ENCODE measurements around the gene SLC4A8. TPM values are rescaled to one million over a fixed set of nuclear protein-coding genes. Genes with fewer than 3 reads are reported as not detected.

Gene SLC4A8
- total and polyA plus RNA-seq, 5 donors from 2014 or later, result 0.16 to 3.5 (median 0.98) TPM; not detected in 1

DNA sequence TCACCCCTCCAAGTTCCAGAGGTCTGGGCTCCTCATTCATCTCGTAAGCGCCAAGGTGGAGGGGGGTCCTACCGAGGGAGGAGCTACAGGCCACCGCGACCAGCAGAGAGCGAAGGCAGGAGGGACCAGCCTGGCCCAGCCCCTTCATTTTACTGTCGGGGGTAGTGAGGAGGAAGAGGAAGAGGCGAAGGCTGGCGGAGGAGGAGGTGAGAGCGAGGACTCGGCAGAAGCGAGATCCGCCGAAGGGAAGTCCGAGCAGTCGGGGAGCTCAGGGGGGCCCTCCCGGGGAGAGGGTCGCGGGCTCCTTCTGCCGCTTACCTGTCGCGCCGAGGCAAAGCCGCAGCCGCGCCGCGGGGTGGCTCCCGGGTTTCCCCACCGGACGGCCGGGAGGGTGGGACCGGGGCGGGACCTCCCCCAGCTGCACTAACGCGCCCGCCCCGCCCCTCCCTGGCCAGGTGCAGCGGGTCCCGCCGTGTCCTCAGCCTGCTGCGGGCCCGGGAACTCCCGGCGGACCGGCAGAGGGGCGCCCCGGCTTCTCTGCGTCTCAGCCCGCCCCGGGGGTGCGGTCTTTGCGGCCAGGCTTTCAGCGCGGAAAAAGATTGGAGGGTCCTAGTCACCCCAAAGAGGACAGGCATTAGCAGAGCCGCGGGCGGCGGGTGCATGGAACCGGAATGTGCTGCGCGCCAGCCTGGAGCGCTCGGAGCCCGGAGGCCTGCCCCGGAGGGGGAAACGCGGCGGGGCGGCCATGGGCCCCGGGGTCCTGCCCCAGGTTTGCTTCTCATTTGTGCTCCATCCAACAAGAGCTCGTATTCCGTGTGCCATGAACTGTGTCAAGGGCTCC, 33.1 kb upstream of the SLC4A8 start, which contains the start of gene GALNT6:
TSS of gene GALNT6 (minus strand) at position 124 of the 841 bp plus-strand sequence. CDS start 11,625 bp downstream, outside the sequence.
- H3K4me3 Mint-ChIP-seq, result peak within 1 kb of the TSS; percentile 91 to 96 (median 94)
- no peaks in the 10 kb centered on the region for H3K9me3 ChIP-seq (ENCODE audit: control insufficient read depth in 2 of 2, low read length in 2 of 2)
- H3K27me3 Mint-ChIP-seq, result no peaks in the 10 kb centered on the region
- ATAC-seq (ENCODE audit: low read depth in 2 of 2) (peak; percentile 44 to 55), DNase-seq (peak; percentile 56 to 75 (median 65))
- H3K36me3 Mint-ChIP-seq, result no peaks in the 10 kb centered on the region
- H3K9me3 Mint-ChIP-seq, result no peaks in the 10 kb centered on the region
- no peaks in the 10 kb centered on the region for H3K27me3 ChIP-seq (ENCODE audit: control insufficient read depth, insufficient read depth, low read length)
- H3K27ac Mint-ChIP-seq, result peak within 1 kb of the TSS; percentile 87 to 92 (median 91)
- peak within 1 kb of the TSS; percentile 73 for H3K4me3 ChIP-seq (ENCODE audit: low read depth, low read length)
- H3K36me3 ChIP-seq (ENCODE audit: control insufficient read depth, insufficient read depth, low read length), result no peaks in the 10 kb centered on the region
- H3K4me1 ChIP-seq (ENCODE audit: control insufficient read depth, insufficient read depth, low read length, poor library complexity, severe bottlenecking), result peaks cover 57% of the 10 kb centered on the region
- peaks cover 21 to 81% (median 64%) of the 10 kb centered on the region in 4 donors for H3K4me1 Mint-ChIP-seq
- peak within 1 kb of the TSS; percentile 74 for H3K27ac ChIP-seq (ENCODE audit: insufficient read depth, low read length, poor library complexity, severe bottlenecking)

DNA sequence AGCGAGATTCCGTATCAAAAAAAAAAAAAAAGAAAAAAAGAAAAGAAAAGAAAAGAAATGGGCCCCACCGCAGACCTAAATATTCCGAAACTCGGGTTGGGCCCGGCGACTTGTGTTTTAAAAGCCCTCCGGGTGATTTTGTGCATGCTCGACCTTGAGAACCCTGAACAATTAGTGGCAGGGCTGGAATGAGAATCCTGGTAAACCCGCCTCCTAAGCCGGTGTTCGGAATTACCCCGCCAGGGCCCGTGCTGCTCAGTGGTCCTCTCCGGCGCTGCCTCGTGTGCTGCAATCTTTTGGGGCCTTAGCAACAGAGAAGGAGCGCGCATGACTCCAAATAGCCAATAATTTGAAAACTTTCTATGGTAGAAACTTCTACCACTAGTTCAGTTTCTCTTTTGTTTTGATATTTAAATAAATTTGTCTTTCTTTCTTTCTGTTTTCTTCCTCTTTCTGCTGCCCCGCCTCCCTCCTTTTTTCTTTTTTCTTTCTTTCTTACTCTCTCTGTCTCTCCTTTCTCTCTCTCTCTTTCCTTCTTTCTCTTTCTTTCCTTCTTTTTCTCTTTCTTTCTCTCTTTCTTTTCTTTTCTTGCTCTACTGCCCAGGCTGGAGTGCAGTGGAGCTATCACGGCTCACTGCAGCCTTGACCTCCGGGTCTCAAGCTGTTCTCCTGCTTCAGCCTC, 31.9 kb upstream of the SLC4A8 start:
- Histone ChIP-seq H3K36me3 (ENCODE audit: control insufficient read depth, insufficient read depth, low read length) (no peaks in the 10 kb centered on the region), H3K27ac (ENCODE audit: insufficient read depth, low read length, poor library complexity, severe bottlenecking) (peak overlapping the region; percentile 74), H3K4me3 (ENCODE audit: low read depth, low read length) (peak overlapping the region; percentile 13), H3K9me3 (ENCODE audit: control insufficient read depth in 2 of 2, low read length in 2 of 2) (no peaks in the 10 kb centered on the region), H3K4me1 (ENCODE audit: control insufficient read depth, insufficient read depth, low read length, poor library complexity, severe bottlenecking) (peaks cover 57% of the 10 kb centered on the region), H3K27me3 (ENCODE audit: control insufficient read depth, insufficient read depth, low read length) (no peaks in the 10 kb centered on the region)
- Mint-ChIP-seq H3K27me3 (peaks cover 5% of the 10 kb centered on the region), H3K4me1 (peaks cover 21 to 73% (median 63%) of the 10 kb centered on the region in 4 donors), H3K27ac (peak overlapping the region; percentile 76 to 92 (median 86)), H3K9me3 (no peaks in the 10 kb centered on the region), H3K36me3 (no peaks in the 10 kb centered on the region), H3K4me3 (peak overlapping the region; percentile 87 to 96 (median 91))
- ATAC-seq (ENCODE audit: low read depth in 2 of 2), result no peak
- DNase-seq, result peak in 2 of 3 donors; percentile 28 to 41

DNA sequence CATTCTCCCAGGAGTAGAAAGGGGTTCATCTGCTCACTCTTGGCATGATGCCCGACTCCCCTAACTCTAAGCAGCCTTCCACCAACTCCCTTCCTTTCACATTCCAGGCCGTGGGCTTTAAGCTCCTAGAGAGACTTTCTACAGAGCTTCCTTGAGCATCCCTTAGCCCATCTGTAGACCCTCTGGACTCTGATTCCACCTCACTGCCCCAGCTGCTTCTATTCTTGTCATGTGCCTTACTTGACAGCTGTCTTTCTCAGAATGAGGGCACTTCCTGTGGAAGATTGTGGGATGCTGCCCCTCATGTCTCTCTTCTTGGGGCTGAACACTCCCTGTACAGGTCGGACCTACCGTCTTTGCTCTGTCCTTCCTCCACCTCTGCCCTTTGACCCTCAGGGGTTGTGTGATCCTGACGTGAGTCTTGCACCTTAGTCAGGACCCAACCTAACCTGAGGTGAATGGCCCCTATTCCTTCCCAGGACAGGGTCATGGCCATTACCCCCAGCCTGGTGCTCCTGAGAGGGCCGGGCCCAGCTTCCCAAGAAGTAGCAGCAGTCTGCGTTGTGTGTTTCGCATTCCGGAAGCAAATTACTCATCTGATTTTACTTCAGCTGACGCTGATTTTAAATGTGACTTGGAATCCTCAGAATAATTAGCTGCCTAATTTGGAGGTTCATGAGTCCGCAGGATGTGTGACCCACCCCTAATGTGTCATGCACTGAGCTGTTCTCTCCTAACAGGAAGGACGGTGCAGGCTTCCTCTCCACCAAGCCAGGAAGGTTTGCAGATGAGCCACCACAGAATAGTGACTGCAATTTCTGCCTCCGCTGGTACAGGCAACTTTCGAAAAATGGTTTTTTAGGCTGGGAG, 30.7 kb upstream of the SLC4A8 start:
- Histone ChIP-seq H3K4me3 (ENCODE audit: low read depth, low read length) (peak overlapping the region; percentile 55), H3K36me3 (ENCODE audit: control insufficient read depth, insufficient read depth, low read length) (no peaks in the 10 kb centered on the region)
- peak; percentile 69 to 74 for ATAC-seq (ENCODE audit: low read depth in 2 of 2)

DNA sequence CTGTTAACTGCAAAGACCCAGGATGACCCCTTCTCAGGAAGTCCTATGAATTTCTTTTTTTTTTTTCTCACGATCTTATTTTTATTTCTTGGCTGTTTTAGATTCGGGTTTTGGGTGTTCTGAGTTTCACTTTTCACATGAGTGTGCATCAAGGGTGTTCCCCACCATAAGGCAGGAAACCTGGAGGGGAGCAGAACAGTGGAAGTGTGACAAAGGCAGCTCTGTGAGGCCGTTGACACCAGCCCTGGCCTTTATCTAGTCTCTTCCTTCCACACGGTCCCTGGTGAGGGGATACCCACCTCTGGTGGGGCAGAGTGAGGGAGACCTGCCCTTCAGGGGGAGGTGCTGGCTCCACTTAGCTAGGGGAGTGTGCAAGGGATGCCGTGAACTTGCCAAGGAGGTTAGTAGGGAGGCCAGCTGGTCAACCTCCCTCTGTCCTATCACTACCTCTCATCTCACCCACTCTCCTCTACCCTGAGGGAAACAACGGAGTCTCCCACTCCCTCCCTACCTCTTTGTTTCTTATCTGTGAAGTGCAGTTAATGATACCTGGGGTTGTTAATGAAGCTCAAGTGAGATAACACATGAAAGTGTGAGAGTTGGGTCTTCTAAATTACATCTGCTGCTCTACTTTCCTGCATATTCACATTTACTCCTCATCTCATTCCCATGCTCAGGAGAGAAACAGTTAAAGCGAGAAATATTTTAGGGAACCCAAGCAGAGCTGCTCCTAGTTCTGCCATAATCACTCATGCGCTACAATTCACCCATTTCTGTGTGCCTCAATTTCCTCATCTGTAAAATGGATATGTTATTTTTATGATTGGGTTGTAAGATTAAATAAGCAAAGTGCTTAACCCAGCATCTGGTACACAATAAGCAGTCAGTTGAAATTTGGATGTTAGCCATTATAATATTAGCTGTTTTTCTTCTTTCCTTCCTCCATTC, 29.1 kb upstream of the SLC4A8 start:
- peak overlapping the region; percentile 55 for H3K4me3 ChIP-seq (ENCODE audit: low read depth, low read length)
- Mint-ChIP-seq H3K27me3 (peaks cover 11% of the 10 kb centered on the region), H3K9me3 (no peaks in the 10 kb centered on the region), H3K36me3 (no peaks in the 10 kb centered on the region), H3K4me1 (peaks cover 23 to 50% (median 43%) of the 10 kb centered on the region in 4 donors), H3K4me3 (peak overlapping the region; percentile 61 to 96 (median 88)), H3K27ac (peak overlapping the region; percentile 83 to 92 (median 87))
- DNase-seq (peak in 1 of 3 donors; percentile 69), ATAC-seq (ENCODE audit: low read depth in 2 of 2) (no peak)
- no peaks in the 10 kb centered on the region for H3K27me3 ChIP-seq (ENCODE audit: control insufficient read depth, insufficient read depth, low read length)
- no peaks in the 10 kb centered on the region for H3K9me3 ChIP-seq (ENCODE audit: control insufficient read depth in 2 of 2, low read length in 2 of 2)
- no peaks in the 10 kb centered on the region for H3K36me3 ChIP-seq (ENCODE audit: control insufficient read depth, insufficient read depth, low read length)
- H3K4me1 ChIP-seq (ENCODE audit: control insufficient read depth, insufficient read depth, low read length, poor library complexity, severe bottlenecking), result peaks cover 48% of the 10 kb centered on the region
- peak overlapping the region; percentile 47 for H3K27ac ChIP-seq (ENCODE audit: insufficient read depth, low read length, poor library complexity, severe bottlenecking)

More for the DNA sequence above, 30.7 kb upstream of the SLC4A8 start:
- no peaks in the 10 kb centered on the region for H3K9me3 Mint-ChIP-seq
- H3K27ac Mint-ChIP-seq, result peak overlapping the region; percentile 77 to 92 (median 86)
- Histone ChIP-seq H3K27ac (ENCODE audit: insufficient read depth, low read length, poor library complexity, severe bottlenecking) (peak overlapping the region; percentile 74), H3K9me3 (ENCODE audit: control insufficient read depth in 2 of 2, low read length in 2 of 2) (no peaks in the 10 kb centered on the region), H3K27me3 (ENCODE audit: control insufficient read depth, insufficient read depth, low read length) (no peaks in the 10 kb centered on the region), H3K4me1 (ENCODE audit: control insufficient read depth, insufficient read depth, low read length, poor library complexity, severe bottlenecking) (peaks cover 57% of the 10 kb centered on the region)
- peak overlapping the region; percentile 87 to 96 (median 91) for H3K4me3 Mint-ChIP-seq
- no peaks in the 10 kb centered on the region for H3K36me3 Mint-ChIP-seq
- DNase-seq, result peak in 2 of 3 donors; percentile 26 to 76
- peaks cover 5% of the 10 kb centered on the region for H3K27me3 Mint-ChIP-seq
- H3K4me1 Mint-ChIP-seq, result peaks cover 23 to 64% (median 55%) of the 10 kb centered on the region in 4 donors

DNA sequence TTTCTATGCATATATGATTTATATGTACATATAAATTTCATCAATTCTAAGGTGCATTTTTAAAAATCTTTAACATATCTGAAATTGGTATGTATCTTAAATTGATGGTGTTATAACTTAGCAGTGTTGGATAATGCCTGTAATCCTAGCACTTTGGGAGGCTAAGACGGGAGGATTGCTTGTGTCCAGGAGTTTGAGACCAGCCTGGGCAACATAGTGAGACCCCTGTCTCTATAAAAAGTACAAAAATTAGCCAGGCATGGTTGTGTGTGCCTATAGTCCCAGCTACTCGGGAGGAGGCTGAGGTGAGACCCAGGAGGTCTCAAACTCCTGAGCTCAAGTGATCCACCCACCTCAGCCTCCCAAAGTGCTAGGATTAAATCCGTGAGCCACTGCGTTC, 27.0 kb upstream of the SLC4A8 start:
- Histone ChIP-seq H3K4me3 (ENCODE audit: low read depth, low read length) (no peak overlapping the region), H3K9me3 (ENCODE audit: control insufficient read depth in 2 of 2, low read length in 2 of 2) (no peaks in the 10 kb centered on the region), H3K27me3 (ENCODE audit: control insufficient read depth, insufficient read depth, low read length) (no peaks in the 10 kb centered on the region), H3K36me3 (ENCODE audit: control insufficient read depth, insufficient read depth, low read length) (no peaks in the 10 kb centered on the region), H3K27ac (ENCODE audit: insufficient read depth, low read length, poor library complexity, severe bottlenecking) (no peak overlapping the region), H3K4me1 (ENCODE audit: control insufficient read depth, insufficient read depth, low read length, poor library complexity, severe bottlenecking) (peaks cover 29% of the 10 kb centered on the region)
- ATAC-seq (ENCODE audit: low read depth in 2 of 2) (no peak), DNase-seq (no peak)
- no peak overlapping the region for H3K4me3 Mint-ChIP-seq
- H3K9me3 Mint-ChIP-seq, result no peaks in the 10 kb centered on the region
- no peak overlapping the region for H3K27ac Mint-ChIP-seq
- peaks cover 16% of the 10 kb centered on the region for H3K27me3 Mint-ChIP-seq
- peaks cover 23 to 41% (median 35%) of the 10 kb centered on the region in 4 donors for H3K4me1 Mint-ChIP-seq
- no peaks in the 10 kb centered on the region for H3K36me3 Mint-ChIP-seq

DNA sequence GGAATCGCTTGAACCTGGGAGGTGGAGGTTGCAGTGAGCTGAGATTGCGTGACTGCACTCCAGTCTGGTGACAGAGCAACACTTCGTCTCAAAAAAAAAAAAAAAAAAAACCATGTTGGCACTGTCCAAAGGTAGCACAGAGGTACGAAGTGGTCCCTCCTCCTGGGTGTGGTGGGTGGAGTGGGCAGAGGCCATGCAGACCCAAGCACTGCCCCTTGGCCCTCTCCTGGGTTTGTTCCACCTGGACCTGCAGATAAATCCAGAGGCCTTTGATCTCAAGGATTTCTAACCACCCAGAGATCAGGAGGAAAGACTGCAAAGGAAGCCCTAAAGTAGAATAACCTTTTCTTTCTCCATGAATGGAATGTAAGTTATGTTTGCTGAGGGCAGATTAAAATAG, 24.7 kb upstream of the SLC4A8 start:
- H3K4me1 Mint-ChIP-seq, result peaks cover 14 to 20% (median 18%) of the 10 kb centered on the region in 4 donors

More for the DNA sequence above, 24.7 kb upstream of the SLC4A8 start:
- ATAC-seq (ENCODE audit: low read depth in 2 of 2), result no peak
- peaks cover 20% of the 10 kb centered on the region for H3K27me3 Mint-ChIP-seq
- no peak overlapping the region for H3K4me3 Mint-ChIP-seq
- H3K4me3 ChIP-seq (ENCODE audit: low read depth, low read length), result no peak overlapping the region
- no peak overlapping the region for H3K27ac ChIP-seq (ENCODE audit: insufficient read depth, low read length, poor library complexity, severe bottlenecking)
- H3K9me3 ChIP-seq (ENCODE audit: control insufficient read depth in 2 of 2, low read length in 2 of 2), result no peaks in the 10 kb centered on the region
- peaks cover 8% of the 10 kb centered on the region for H3K4me1 ChIP-seq (ENCODE audit: control insufficient read depth, insufficient read depth, low read length, poor library complexity, severe bottlenecking)
- H3K36me3 ChIP-seq (ENCODE audit: control insufficient read depth, insufficient read depth, low read length), result no peaks in the 10 kb centered on the region
- no peaks in the 10 kb centered on the region for H3K9me3 Mint-ChIP-seq
- H3K27ac Mint-ChIP-seq, result no peak overlapping the region
- no peaks in the 10 kb centered on the region for H3K36me3 Mint-ChIP-seq
- no peak for DNase-seq
- no peaks in the 10 kb centered on the region for H3K27me3 ChIP-seq (ENCODE audit: control insufficient read depth, insufficient read depth, low read length)

All from CD4-positive, CD25-positive, alpha-beta regulatory T cell (primary cell).